ENCODE measurements around the gene BACE1. TPM values are rescaled to one million over a fixed set of nuclear protein-coding genes. Genes with fewer than 3 reads are reported as not detected.

The BACE1 gene
- polyA plus RNA-seq, 1 donor from 2014 or later = 21.0 TPM

DNA sequence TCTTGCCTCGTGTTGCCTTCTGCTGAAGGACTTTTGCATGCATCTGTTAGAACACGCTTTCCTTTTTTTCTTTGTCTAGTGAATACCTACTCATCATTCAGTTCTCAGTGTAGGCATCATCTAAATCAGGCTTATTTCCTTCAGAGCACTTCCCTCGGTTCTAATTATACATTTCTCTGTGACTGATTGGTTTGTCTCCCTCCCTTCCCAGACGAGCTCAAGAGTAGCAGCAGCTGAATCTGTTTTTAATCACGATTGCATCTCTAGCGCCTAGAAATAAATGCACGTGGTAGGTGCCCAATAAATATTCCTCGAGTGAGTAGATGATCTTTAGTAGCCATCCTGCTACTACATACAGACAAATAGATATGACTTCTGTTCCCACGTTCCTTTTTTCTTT, 17.9 kb upstream of the BACE1 start:
- no peak overlapping the region for H3K9ac ChIP-seq (ENCODE audit: low read length)
- no peaks in the 10 kb centered on the region for H3K27me3 ChIP-seq (ENCODE audit: insufficient read depth, low read depth, low read length)
- H3K9me3 ChIP-seq (ENCODE audit: low read length) = no peaks in the 10 kb centered on the region
- H3K4me3 ChIP-seq (ENCODE audit: low read length) = no peak overlapping the region
- H3K27ac ChIP-seq (ENCODE audit: low read length) = peak overlapping the region; percentile 16
- H3F3A ChIP-seq (ENCODE audit: insufficient read depth, low read length, poor library complexity, severe bottlenecking) = no peaks in the 10 kb centered on the region
- TF ChIP-seq TAF1 (IDR thresholded peaks at IDR 0.05; ENCODE audit: low read depth) (no peak), EP300 (conservative IDR thresholded peaks at IDR 0.05; ENCODE audit: poor library complexity, severe bottlenecking) (no peak), POLR2AphosphoS5 (IDR thresholded peaks at IDR 0.05) (no peak), SMC3 (conservative IDR thresholded peaks at IDR 0.05; ENCODE audit: poor library complexity) (no peak), RAD21 (conservative IDR thresholded peaks at IDR 0.05) (no peak), EZH2 (IDR thresholded peaks at IDR 0.05; ENCODE audit: borderline replicate concordance, insufficient read depth, low read length, poor library complexity, severe bottlenecking) (no peak), MXI1 (conservative IDR thresholded peaks at IDR 0.05; ENCODE audit: poor library complexity, severe bottlenecking) (no peak)
- TF ChIP-seq, protein P1, sequence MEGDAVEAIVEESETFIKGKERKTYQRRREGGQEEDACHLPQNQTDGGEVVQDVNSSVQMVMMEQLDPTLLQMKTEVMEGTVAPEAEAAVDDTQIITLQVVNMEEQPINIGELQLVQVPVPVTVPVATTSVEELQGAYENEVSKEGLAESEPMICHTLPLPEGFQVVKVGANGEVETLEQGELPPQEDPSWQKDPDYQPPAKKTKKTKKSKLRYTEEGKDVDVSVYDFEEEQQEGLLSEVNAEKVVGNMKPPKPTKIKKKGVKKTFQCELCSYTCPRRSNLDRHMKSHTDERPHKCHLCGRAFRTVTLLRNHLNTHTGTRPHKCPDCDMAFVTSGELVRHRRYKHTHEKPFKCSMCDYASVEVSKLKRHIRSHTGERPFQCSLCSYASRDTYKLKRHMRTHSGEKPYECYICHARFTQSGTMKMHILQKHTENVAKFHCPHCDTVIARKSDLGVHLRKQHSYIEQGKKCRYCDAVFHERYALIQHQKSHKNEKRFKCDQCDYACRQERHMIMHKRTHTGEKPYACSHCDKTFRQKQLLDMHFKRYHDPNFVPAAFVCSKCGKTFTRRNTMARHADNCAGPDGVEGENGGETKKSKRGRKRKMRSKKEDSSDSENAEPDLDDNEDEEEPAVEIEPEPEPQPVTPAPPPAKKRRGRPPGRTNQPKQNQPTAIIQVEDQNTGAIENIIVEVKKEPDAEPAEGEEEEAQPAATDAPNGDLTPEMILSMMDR (IDR thresholded peaks at IDR 0.05; ENCODE audit: poor library complexity, severe bottlenecking) = no peak
- TF ChIP-seq, protein P2, sequence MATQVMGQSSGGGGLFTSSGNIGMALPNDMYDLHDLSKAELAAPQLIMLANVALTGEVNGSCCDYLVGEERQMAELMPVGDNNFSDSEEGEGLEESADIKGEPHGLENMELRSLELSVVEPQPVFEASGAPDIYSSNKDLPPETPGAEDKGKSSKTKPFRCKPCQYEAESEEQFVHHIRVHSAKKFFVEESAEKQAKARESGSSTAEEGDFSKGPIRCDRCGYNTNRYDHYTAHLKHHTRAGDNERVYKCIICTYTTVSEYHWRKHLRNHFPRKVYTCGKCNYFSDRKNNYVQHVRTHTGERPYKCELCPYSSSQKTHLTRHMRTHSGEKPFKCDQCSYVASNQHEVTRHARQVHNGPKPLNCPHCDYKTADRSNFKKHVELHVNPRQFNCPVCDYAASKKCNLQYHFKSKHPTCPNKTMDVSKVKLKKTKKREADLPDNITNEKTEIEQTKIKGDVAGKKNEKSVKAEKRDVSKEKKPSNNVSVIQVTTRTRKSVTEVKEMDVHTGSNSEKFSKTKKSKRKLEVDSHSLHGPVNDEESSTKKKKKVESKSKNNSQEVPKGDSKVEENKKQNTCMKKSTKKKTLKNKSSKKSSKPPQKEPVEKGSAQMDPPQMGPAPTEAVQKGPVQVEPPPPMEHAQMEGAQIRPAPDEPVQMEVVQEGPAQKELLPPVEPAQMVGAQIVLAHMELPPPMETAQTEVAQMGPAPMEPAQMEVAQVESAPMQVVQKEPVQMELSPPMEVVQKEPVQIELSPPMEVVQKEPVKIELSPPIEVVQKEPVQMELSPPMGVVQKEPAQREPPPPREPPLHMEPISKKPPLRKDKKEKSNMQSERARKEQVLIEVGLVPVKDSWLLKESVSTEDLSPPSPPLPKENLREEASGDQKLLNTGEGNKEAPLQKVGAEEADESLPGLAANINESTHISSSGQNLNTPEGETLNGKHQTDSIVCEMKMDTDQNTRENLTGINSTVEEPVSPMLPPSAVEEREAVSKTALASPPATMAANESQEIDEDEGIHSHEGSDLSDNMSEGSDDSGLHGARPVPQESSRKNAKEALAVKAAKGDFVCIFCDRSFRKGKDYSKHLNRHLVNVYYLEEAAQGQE (IDR thresholded peaks at IDR 0.05; ENCODE audit: borderline replicate concordance) = no peak
- no peak overlapping the region for H3K4me2 ChIP-seq (ENCODE audit: low read length)
- no peak overlapping the region for H2AFZ ChIP-seq (ENCODE audit: low read depth, low read length)
- H3K36me3 ChIP-seq (ENCODE audit: insufficient read depth, low read length) = no peaks in the 10 kb centered on the region
- H3K79me2 ChIP-seq (replicated peaks; ENCODE audit: insufficient read depth, low read length) = no peaks in the 10 kb centered on the region
- no peaks in the 10 kb centered on the region for H4K20me1 ChIP-seq (ENCODE audit: insufficient read depth)
- H3K9me2 ChIP-seq (ENCODE audit: insufficient read depth, low read length) = no peaks in the 10 kb centered on the region

DNA sequence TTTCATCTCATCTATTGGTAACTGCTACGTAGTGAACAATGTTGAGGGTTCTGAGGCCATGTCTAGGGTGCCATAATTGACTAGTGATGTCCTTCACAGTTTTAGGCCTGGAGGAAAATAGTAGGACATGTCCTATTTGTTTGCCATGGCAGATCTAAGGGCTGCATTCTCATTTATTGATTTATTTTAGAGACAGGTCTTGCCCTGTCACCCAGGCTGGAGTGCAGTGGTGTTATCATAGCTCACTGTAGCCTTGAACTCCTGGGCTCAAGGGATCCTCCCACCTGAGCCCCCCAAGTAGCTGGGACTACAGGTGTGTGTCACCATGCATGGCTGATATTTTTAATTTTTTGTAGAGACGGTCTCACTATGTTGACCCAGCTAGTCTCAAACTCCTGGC, 16.8 kb upstream of the BACE1 start:
- no peak overlapping the region for H3K4me3 ChIP-seq (ENCODE audit: low read length)

More for the DNA sequence above, 16.8 kb upstream of the BACE1 start:
- Histone ChIP-seq H3K9ac (ENCODE audit: low read length) (no peak overlapping the region), H3F3A (ENCODE audit: insufficient read depth, low read length, poor library complexity, severe bottlenecking) (no peaks in the 10 kb centered on the region), H3K27ac (ENCODE audit: low read length) (no peak overlapping the region), H3K4me2 (ENCODE audit: low read length) (no peak overlapping the region), H2AFZ (ENCODE audit: low read depth, low read length) (no peak overlapping the region), H3K9me2 (ENCODE audit: insufficient read depth, low read length) (no peaks in the 10 kb centered on the region), H4K20me1 (ENCODE audit: insufficient read depth) (no peaks in the 10 kb centered on the region), H3K9me3 (ENCODE audit: low read length) (no peaks in the 10 kb centered on the region), H3K27me3 (ENCODE audit: insufficient read depth, low read depth, low read length) (no peaks in the 10 kb centered on the region), H3K36me3 (ENCODE audit: insufficient read depth, low read length) (no peaks in the 10 kb centered on the region), H3K79me2 (replicated peaks; ENCODE audit: insufficient read depth, low read length) (no peaks in the 10 kb centered on the region)
- TF ChIP-seq RAD21 (conservative IDR thresholded peaks at IDR 0.05) = no peak
- no peak for TF ChIP-seq EZH2 (IDR thresholded peaks at IDR 0.05; ENCODE audit: borderline replicate concordance, insufficient read depth, low read length, poor library complexity, severe bottlenecking)
- TF ChIP-seq MXI1 (conservative IDR thresholded peaks at IDR 0.05; ENCODE audit: poor library complexity, severe bottlenecking) = no peak
- TF ChIP-seq POLR2AphosphoS5 (IDR thresholded peaks at IDR 0.05) = no peak
- TF ChIP-seq, protein P1 (IDR thresholded peaks at IDR 0.05; ENCODE audit: poor library complexity, severe bottlenecking) = no peak
- TF ChIP-seq TAF1 (IDR thresholded peaks at IDR 0.05; ENCODE audit: low read depth) = no peak
- TF ChIP-seq SMC3 (conservative IDR thresholded peaks at IDR 0.05; ENCODE audit: poor library complexity) = no peak
- TF ChIP-seq, protein P2 (IDR thresholded peaks at IDR 0.05; ENCODE audit: borderline replicate concordance) = no peak
- no peak for TF ChIP-seq EP300 (conservative IDR thresholded peaks at IDR 0.05; ENCODE audit: poor library complexity, severe bottlenecking)

Measured in neural cell (in vitro differentiated cells).